Measurements from ENCODE around the gene E4F1. TPM values are rescaled to one million over a fixed set of nuclear protein-coding genes. Genes with fewer than 3 reads are reported as not detected.
A peak's percentile ranks its signal among the peaks of the same experiment; 100 is the strongest.

E4F1 gene
- total and polyA plus RNA-seq, 10 of the 15 experiments (the other 5 are each of a cell fraction or from before 2014, with no cell fraction given) = 0.23 to 36.5 (median 14.5) TPM

- H3K36me3 ChIP-seq (ENCODE audit: control insufficient read depth in 2 of 2, insufficient read depth in 2 of 2, low read length in 1 of 2) = peaks cover 32 to 42% of the 10 kb centered on the region in 2 experiments
- BruUV-seq (replicated peaks) = no TSS peak
- POLR2A ChIA-PET = interaction anchor here (0.6 kb wide), 1 partner anchor 33 kb away, joined by 6 read pairs; no protein-coding TSS in a partner anchor
- no peaks in the 10 kb centered on the region; the same call in 1 of the 2 replicates for H3K79me2 ChIP-seq (ENCODE audit: control insufficient read depth, insufficient read depth, low read length)
- peak; percentile 52; the same call in 1 of the 2 replicates for TF ChIP-seq POLR2A (IDR thresholded peaks at IDR 0.05; ENCODE audit: low read depth, low read length)
- peak; percentile 34; the same call in 1 of the 2 replicates for TF ChIP-seq POLR2AphosphoS5 (IDR thresholded peaks at IDR 0.05; ENCODE audit: low read length)
- TF ChIP-seq FOS (IDR thresholded peaks at IDR 0.05; ENCODE audit: borderline replicate concordance, extremely low read depth, insufficient read length) = no peak
- in situ Hi-C loops (cut with MboI) (no loop called here), intact Hi-C loops (cut with micrococcal nuclease; ENCODE audit: unreplicated experiment) (no loop called here)
- H3K4me2 ChIP-seq (ENCODE audit: control insufficient read depth, insufficient read depth) = no peak overlapping the region
- H3K4me3 ChIP-seq = no peak overlapping the region
- H3K27me3 ChIP-seq (replicated peaks in 1 of 2; ENCODE audit: control insufficient read depth in 2 of 2, insufficient read depth in 2 of 2, low read length in 1 of 2) = no peaks in the 10 kb centered on the region
- no peak for FAIRE-seq
- peaks cover 6% of the 10 kb centered on the region for H3K4me1 ChIP-seq (ENCODE audit: control insufficient read depth, insufficient read depth, low read length)
- no peak overlapping the region for H3K27ac ChIP-seq (ENCODE audit: control insufficient read depth, insufficient read depth)
- CTCF ChIA-PET = interaction anchor here (0.7 to 1.0 kb wide), 2 partner anchors 10 to 46 kb away, joined by 3 read pairs; partner anchors contain the start of gene BRICD5
- no peak overlapping the region for H2AFZ ChIP-seq (ENCODE audit: control insufficient read depth, low read depth, low read length)
- SMC1A ChIA-PET (ENCODE audit: uncharacterized antibody, unreplicated experiment) = no interaction called here
- ATAC-seq = no peak
- H3K9me3 ChIP-seq (replicated peaks; ENCODE audit: control insufficient read depth, insufficient read depth, low read length) = no peaks in the 10 kb centered on the region
- H3K9ac ChIP-seq (ENCODE audit: control insufficient read depth, insufficient read depth, low read length) = no peak overlapping the region
- DNase-seq (ENCODE audit: low read depth, low spot score) = no peak
- H4K20me1 ChIP-seq (ENCODE audit: control insufficient read depth, insufficient read depth) = no peaks in the 10 kb centered on the region
- WGBS (ENCODE audit: insufficient coverage, insufficient replicate concordance, low lambda C conversion rate, missing lambda C conversion rate) = over 99% methylated on average over 12 of the region's 12 CpGs
- RAD21 ChIA-PET (ENCODE audit: unreplicated experiment) = no interaction called here
These were observed 33.2 kb downstream of the E4F1 start for GRCh38 chr16:2256531-2257140.

GRCh38 chr16:2257726-2258125 lies 34.3 kb downstream of the E4F1 start:
- BruUV-seq (replicated peaks) = no TSS peak
- no peak overlapping the region for H3K4me3 ChIP-seq
- H4K20me1 ChIP-seq (ENCODE audit: control insufficient read depth, insufficient read depth) = no peaks in the 10 kb centered on the region
- DNase-seq (ENCODE audit: low read depth, low spot score) (no peak), ATAC-seq (no peak), FAIRE-seq (no peak)
- H2AFZ ChIP-seq (ENCODE audit: control insufficient read depth, low read depth, low read length) = no peak overlapping the region
- POLR2A ChIA-PET = no interaction called here
- peaks cover 2% of the 10 kb centered on the region; the same call in 1 of the 2 replicates for H3K79me2 ChIP-seq (ENCODE audit: control insufficient read depth, insufficient read depth, low read length)
- H3K9ac ChIP-seq (ENCODE audit: control insufficient read depth, insufficient read depth, low read length) = no peak overlapping the region
- no peaks in the 10 kb centered on the region for H3K4me1 ChIP-seq (ENCODE audit: control insufficient read depth, insufficient read depth, low read length)
- in situ Hi-C loops (cut with MboI) = no loop called here
- SMC1A ChIA-PET (ENCODE audit: uncharacterized antibody, unreplicated experiment) = no interaction called here
- H3K27me3 ChIP-seq (replicated peaks in 1 of 2; ENCODE audit: control insufficient read depth in 2 of 2, insufficient read depth in 2 of 2, low read length in 1 of 2) = no peaks in the 10 kb centered on the region
- peaks cover 33 to 50% of the 10 kb centered on the region in 2 experiments for H3K36me3 ChIP-seq (ENCODE audit: control insufficient read depth in 2 of 2, insufficient read depth in 2 of 2, low read length in 1 of 2)
- RAD21 ChIA-PET (ENCODE audit: unreplicated experiment) = no interaction called here
- H3K27ac ChIP-seq (ENCODE audit: control insufficient read depth, insufficient read depth) = no peak overlapping the region
- no peaks in the 10 kb centered on the region for H3K9me3 ChIP-seq (replicated peaks; ENCODE audit: control insufficient read depth, insufficient read depth, low read length)
- WGBS (ENCODE audit: insufficient coverage, insufficient replicate concordance, low lambda C conversion rate, missing lambda C conversion rate) = 98% methylated on average over 6 of the region's 6 CpGs
- intact Hi-C loops (cut with micrococcal nuclease; ENCODE audit: unreplicated experiment) = no loop called here
- H3K4me2 ChIP-seq (ENCODE audit: control insufficient read depth, insufficient read depth) = no peak overlapping the region
- CTCF ChIA-PET = interaction anchor here (0.7 to 1.7 kb wide), 3 partner anchors 63 to 317 kb away, joined by 3 to 5 read pairs (median 3); no protein-coding TSS in a partner anchor
- no peak for TF ChIP-seq MXI1 (IDR thresholded peaks at IDR 0.05; ENCODE audit: low read depth, low read length)
- TF ChIP-seq POLR2AphosphoS5 (IDR thresholded peaks at IDR 0.05; ENCODE audit: low read length) = no peak
- no peak for TF ChIP-seq ZNF24 (IDR thresholded peaks at IDR 0.05)
- no peak for TF ChIP-seq SREBF1 (IDR thresholded peaks at IDR 0.05; ENCODE audit: low read length)
- no peak for TF ChIP-seq ZSCAN29 (IDR thresholded peaks at IDR 0.05)
- TF ChIP-seq NFXL1 (IDR thresholded peaks at IDR 0.05; ENCODE audit: borderline replicate concordance) = no peak
- no peak for TF ChIP-seq RFX5 (IDR thresholded peaks at IDR 0.05; ENCODE audit: low read depth, low read length)
- TF ChIP-seq E2F8 (IDR thresholded peaks at IDR 0.05; ENCODE audit: low read depth, partially characterized antibody) = no peak
- TF ChIP-seq NRF1 (conservative IDR thresholded peaks at IDR 0.05; ENCODE audit: low read depth, low read length) = no peak
- TF ChIP-seq IRF5 (IDR thresholded peaks at IDR 0.05; ENCODE audit: borderline replicate concordance) = no peak
